PFSK-1 (cell line): ENCODE measurements around the gene SCARB1.

ENCODE experiments used
- FOXP2 ChIP-seq: optimal IDR thresholded peaks from 2 replicates; pipeline ENCODE3; 2011; ENCODE audit warnings: borderline replicate concordance, control low read depth, inconsistent platforms; ENCODE audit not compliant: insufficient read depth; ENCODE audit errors: extremely low read length, extremely low read depth
- POLR2AphosphoS5 ChIP-seq: IDR thresholded peaks from 2 replicates; pipeline ENCODE4 v1.6.1; 2012; ENCODE audit warnings: low read depth, mild to moderate bottlenecking, control low read depth, low read length, moderate library complexity
- REST ChIP-seq, 2 experiments: IDR thresholded peaks; 2 replicates each; pipeline versions ENCODE4 v1.6.1 to v1.8.0; 2011 to 2012; ENCODE audit warnings: low read depth in 2 of 2, low read length in 2 of 2, control low read depth in 1 of 2, inconsistent platforms in 1 of 2, mild to moderate bottlenecking in 1 of 2, moderate library complexity in 1 of 2; ENCODE audit not compliant: insufficient read depth in 1 of 2
- SIN3A ChIP-seq: IDR thresholded peaks from 2 replicates; pipeline ENCODE4 v1.6.1; 2012; ENCODE audit warnings: mild to moderate bottlenecking, low read length, moderate library complexity, borderline replicate concordance; ENCODE audit not compliant: insufficient read depth
- TAF1 ChIP-seq: IDR thresholded peaks from 2 replicates; pipeline ENCODE4 v1.6.1; 2012; ENCODE audit warnings: low read length, control low read depth, borderline replicate concordance; ENCODE audit not compliant: insufficient read depth

GRCh38 chr12:124747426-124748161 is 116.1 kb downstream of the SCARB1 start:
- TF ChIP-seq TAF1 = no peak
- no peak for TF ChIP-seq POLR2AphosphoS5
- no peak for TF ChIP-seq SIN3A
- TF ChIP-seq REST (IDR thresholded peaks at IDR 0.05; ENCODE audit: insufficient read depth in 1 of 2, low read depth in 2 of 2, low read length in 2 of 2) = no peak
- no peak for TF ChIP-seq FOXP2
